Activated CD4-positive, CD25-positive, alpha-beta regulatory T cell treated with anti-CD3 and anti-CD28 coated beads, Interleukin-2, amount 50 U/mL, for 16 hours (primary cell): ENCODE results near the gene PLXDC1.

Experiments used
- DNase-seq: peaks from one replicate; pipeline ENCODE4 v3.0.0-alpha.2; 2020; ENCODE audit warnings: low read depth, low spot score

PLXDC1 gene

GRCh38 chr17:39097150-39097519 lies 54.3 kb downstream of the PLXDC1 start:
- no peak for DNase-seq

- no peak for DNase-seq
Observed at GRCh38 chr17:39096508-39097149, 54.8 kb downstream of the PLXDC1 start.

GRCh38 chr17:39095309-39095686 lies 56.1 kb downstream of the PLXDC1 start:
- DNase-seq, result no peak

- no peak for DNase-seq
Observed at GRCh38 chr17:39094607-39095308, 56.7 kb downstream of the PLXDC1 start.

- no peak for DNase-seq
Observed at GRCh38 chr17:39092692-39093230, 58.7 kb downstream of the PLXDC1 start.

GRCh38 chr17:39090908-39091665 lies 60.4 kb downstream of the PLXDC1 start:
- DNase-seq, result no peak

- no peak for DNase-seq
Observed at GRCh38 chr17:39090400-39090799, 61.0 kb downstream of the PLXDC1 start.

GRCh38 chr17:39084558-39084957 lies 66.9 kb downstream of the PLXDC1 start:
- DNase-seq, result no peak

- DNase-seq, result no peak
Observed at GRCh38 chr17:39083270-39083669, 68.2 kb downstream of the PLXDC1 start.

GRCh38 chr17:39082482-39082881 lies 69.0 kb downstream of the PLXDC1 start:
- no peak for DNase-seq

GRCh38 chr17:39081851-39082250 lies 69.6 kb downstream of the PLXDC1 start:
- no peak for DNase-seq

GRCh38 chr17:39080421-39081078 lies 70.9 kb downstream of the PLXDC1 start:
- no peak for DNase-seq

- no peak for DNase-seq
Observed at GRCh38 chr17:39079836-39080235, 71.6 kb downstream of the PLXDC1 start.

- DNase-seq, result no peak
Observed at GRCh38 chr17:39077866-39078265, 73.6 kb downstream of the PLXDC1 start.

- DNase-seq, result no peak
Observed at GRCh38 chr17:39077252-39077651, 74.2 kb downstream of the PLXDC1 start.

- DNase-seq, result no peak
Observed at GRCh38 chr17:39074676-39075075, 76.8 kb downstream of the PLXDC1 start.

- DNase-seq, result no peak
Observed at GRCh38 chr17:39073916-39074315, 77.5 kb downstream of the PLXDC1 start.

- DNase-seq, result no peak
Observed at GRCh38 chr17:39073353-39073752, 78.1 kb downstream of the PLXDC1 start.

- DNase-seq, result no peak
Observed at GRCh38 chr17:39071573-39071972, 79.9 kb downstream of the PLXDC1 start.

GRCh38 chr17:39069114-39069756 lies 82.2 kb downstream of the PLXDC1 start:
- no peak for DNase-seq

GRCh38 chr17:39064819-39065218 lies 86.6 kb downstream of the PLXDC1 start:
- no peak for DNase-seq
